HG03575 (cell line): ENCODE results near the gene EXOSC5.
"Not testable (repeated sequence)": the region's sequence is repeated elsewhere in the genome, so short reads cannot be mapped to it uniquely, and the experiment has no call there.

Experiments
- ATAC-seq: cut with Tn5 transposase; IDR thresholded peaks from one replicate; pipeline ENCODE4 v1.9.1; 2021; ENCODE audit not compliant: unreplicated experiment, insufficient number of reproducible peaks, low FRiP score; ENCODE audit errors: extremely low read depth

The EXOSC5 gene

GRCh38 chr19:41411100-41411967 is 14.2 kb upstream of the EXOSC5 start:
- ATAC-seq, result no peak

DNA sequence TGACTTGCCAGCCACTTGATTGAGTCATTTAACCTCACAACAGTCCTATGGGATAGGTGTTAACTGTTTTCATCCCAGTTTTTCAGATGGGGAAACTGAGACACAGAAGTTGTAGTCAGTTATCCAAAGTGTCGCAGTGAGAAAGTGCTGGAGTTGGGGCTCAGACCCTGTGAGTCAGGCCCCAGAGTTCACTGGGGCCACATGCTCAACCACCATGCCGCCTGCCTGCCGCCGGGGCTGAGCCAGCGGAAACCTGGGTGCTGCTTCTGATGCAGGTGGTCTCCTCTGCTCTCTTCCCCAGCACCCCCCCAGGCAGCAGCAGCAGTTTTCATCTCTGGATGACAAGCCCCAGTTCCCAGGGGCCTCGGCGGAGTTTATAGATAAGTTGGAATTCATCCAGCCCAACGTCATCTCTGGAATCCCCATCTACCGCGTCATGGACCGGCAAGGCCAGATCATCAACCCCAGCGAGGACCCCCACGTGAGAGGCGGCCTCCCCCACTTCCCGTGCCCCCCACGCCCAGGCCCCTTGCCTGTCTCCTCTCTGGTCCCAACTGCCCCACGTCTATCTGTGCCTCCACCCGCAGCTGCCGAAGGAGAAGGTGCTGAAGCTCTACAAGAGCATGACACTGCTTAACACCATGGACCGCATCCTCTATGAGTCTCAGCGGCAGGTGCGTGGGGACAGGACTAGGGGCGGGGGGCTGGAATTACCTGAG is 13.3 kb upstream of the EXOSC5 start:
- ATAC-seq, result no peak

GRCh38 chr19:41409288-41409687 is 12.1 kb upstream of the EXOSC5 start:
- no peak for ATAC-seq

DNA sequence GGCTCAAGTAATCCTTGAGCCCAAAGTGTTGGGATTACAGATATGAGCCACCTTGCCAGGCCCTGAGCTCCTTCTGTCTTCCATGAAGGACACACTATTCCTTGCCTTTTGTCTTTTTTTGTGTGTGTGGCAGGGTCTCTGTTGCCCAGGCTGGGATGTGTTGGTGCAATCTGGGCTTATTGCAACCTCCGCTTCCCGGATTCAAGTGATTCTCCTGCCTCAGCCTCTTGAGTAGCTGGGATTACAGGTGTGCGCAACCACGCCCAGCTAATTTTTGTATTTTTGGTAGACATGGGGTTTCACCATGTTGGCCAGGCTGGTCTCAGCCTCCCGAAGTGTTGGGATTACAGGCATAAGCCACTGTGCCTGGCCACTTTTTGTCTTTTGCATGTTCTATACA is 11.7 kb upstream of the EXOSC5 start:
- ATAC-seq, result not testable (repeated sequence)

DNA sequence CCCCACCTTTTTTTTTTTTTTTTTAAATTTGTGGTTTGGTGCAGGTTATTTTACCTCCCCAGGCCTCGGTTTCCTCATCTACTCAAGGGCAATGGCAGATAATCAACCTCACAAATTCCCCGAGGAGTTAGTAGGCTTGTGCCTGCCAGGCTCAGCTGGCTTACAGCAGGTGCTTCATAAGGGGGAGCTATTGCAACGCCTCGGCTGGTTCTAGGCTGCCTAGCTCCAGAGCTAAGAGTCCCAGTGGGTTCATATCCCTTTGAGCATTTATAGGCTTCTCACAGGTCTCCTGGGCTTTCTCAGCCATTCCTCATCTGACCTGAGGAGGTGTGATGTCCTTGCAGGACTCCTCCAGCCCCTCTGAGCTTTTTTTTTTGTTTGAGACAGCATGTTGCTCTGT is 11.1 kb upstream of the EXOSC5 start:
- no peak for ATAC-seq

- ATAC-seq, result no peak
These were observed 10.1 kb upstream of the EXOSC5 start for GRCh38 chr19:41407271-41407670.

- ATAC-seq, result no peak
These were observed 8.6 kb upstream of the EXOSC5 start for GRCh38 chr19:41405776-41406175.

DNA sequence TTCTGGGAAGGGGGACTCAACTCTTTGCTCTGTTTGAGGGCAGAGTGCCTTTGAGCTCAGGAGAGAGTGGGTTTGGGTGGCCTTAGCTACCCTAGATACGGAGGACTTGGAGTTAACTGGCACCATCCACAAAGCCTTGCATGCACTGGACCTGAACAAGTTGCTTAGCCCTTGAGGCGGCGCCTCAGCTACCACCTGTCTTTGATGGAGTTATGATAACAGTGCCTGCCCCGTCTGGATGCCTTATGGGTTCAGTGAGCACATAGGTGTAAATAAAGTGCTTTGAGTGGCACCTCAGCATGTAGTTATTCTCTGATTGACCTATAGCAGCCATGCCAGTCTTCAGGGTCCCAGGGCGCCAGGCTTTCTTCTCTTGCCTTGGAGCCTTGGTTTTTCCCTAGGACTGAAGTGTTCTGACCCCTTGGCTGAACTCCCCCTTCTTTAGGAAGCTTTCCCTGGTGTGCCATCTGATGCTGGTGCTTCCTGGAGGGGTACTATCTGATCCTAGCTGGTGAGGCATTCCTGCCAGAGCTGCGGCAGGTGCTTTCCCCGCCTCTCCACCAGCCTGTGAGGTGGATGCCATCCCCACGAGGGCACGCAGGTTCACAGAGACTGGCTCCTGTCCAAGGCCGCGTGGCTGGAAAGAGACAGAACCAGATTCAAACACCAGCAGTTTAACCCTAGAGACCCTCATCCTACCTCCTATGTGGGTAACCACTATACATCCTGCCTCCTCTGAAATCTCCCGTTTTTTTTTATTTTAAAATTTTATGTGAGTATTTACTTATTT is 6.2 kb upstream of the EXOSC5 start:
- ATAC-seq, result no peak

DNA sequence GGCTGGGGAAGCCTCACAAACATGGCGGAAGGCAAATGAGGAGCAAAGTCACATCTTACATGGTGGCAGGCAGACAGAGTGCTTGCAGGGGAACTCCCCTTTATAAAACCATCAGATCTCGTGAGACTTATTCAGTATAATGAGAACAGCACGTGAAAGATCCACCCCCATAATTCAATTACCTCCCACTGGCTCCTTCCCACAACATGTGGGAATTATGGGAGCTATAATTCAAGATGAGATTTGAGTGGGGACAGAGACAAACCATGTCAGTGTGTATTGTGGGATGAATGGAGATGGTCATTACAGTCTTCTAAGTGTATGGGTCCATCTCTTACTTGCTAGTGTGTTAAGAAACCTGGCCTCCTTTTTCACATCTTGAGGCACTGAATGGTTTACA is 4.9 kb upstream of the EXOSC5 start:
- ATAC-seq, result no peak

GRCh38 chr19:41401483-41401882 is 4.3 kb upstream of the EXOSC5 start:
- no peak for ATAC-seq

- ATAC-seq, result no peak
These were observed 2.4 kb upstream of the EXOSC5 start for GRCh38 chr19:41399525-41399924.

DNA sequence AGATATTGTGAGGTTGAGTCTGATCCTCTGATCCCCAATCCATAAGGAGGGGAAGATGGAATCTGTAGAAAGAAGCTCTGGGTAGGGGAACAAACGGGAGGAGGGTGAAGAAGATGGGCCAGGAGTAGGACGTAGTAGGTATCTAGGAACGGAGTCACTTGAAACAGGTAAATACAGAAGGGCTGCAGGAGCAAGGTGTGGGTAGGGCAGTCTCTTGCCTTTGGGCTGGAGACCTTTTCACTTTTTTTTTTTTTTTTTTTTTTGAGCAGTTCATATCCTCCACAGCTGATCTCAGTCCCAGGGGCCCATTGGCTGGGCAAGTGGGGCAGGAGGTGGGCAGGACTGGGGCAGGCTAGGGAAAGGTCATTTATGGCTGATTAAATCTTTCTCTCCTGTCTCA is 1.9 kb upstream of the EXOSC5 start:
- ATAC-seq, result no peak

- ATAC-seq, result no peak
These were observed 1.4 kb upstream of the EXOSC5 start for GRCh38 chr19:41398598-41398997.

GRCh38 chr19:41398050-41398418 is 875 bp upstream of the EXOSC5 start:
- ATAC-seq, result no peak

GRCh38 chr19:41395355-41395754 is 1.8 kb downstream of the EXOSC5 start:
- ATAC-seq, result no peak

- ATAC-seq, result no peak
These were observed 4.4 kb downstream of the EXOSC5 start for GRCh38 chr19:41392775-41393174.

DNA sequence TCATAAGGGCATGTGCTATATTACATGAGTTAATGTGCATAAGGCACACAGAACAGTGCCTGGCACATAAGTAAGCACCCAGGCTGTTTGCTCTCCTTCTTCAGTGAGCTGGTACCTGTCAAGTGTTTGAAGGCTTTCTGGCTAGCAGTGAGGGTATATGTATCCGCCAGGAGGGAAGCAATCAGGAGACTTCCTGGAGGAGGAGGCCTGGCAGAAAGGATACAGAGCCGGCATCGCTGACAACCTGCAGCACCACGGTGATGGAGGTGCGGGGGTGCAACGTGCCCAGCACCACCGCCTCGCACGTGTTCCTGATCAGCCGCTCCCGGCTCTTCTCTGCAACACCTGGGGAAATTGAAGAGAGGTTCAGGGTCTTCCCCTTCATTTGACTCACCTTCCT is 5.5 kb downstream of the EXOSC5 start:
- ATAC-seq, result no peak

DNA sequence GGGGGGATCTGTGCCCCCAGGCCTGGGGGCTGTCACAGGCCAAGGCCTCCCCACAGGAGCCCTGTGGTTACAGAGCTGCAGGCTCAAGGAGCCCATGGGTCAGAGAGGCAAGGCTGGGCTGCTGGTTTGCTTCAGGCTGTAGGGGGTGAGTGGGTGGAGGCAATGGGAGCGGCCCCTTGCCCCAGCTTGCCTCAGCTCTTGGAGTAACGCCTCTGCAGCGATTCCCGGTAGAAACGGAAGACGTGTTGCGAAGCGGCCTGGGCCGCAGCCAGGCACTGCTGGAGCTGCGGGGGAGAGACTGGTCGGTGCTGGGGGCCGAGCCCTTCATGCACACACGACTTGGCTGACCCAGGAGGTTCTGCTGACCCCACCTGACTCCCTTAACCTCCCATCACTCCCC is 10.7 kb downstream of the EXOSC5 start:
- ATAC-seq, result no peak

- ATAC-seq, result no peak
These were observed 12.8 kb downstream of the EXOSC5 start for GRCh38 chr19:41384351-41384750.

DNA sequence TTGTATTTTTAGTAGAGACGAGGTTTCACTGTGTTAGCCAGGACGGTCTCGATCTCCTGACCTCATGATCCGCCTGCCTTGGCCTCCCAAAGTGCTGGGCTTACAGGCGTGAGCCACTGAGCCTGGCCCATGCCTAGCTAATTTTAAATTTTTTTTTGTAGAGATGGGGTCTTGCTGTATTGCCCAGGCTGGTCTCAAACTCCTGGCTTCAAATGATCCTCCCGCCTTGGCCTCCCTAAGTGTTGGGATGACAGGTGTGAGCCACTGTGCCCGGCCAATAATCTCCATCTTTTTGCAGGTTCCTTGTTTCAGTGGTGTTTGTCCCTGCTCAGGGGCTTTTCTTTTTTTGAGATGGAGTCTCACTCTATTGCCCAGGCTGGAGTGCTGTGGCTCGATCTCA is 15.6 kb downstream of the EXOSC5 start:
- ATAC-seq, result not testable (repeated sequence)
